Measurements from ENCODE around the gene FNBP1L.

FNBP1L gene

GRCh38 chr1:93447481-93448291, at the start of gene FNBP1L:
Gene FNBP1L, plus strand, starts transcription at chr1:93448118. Its CDS starts 164 bp downstream, at chr1:93448282.
- FAIRE-seq (no peak), DNase-seq (ENCODE audit: extremely low spot score, insufficient read length, low read depth) (no peak)

- FAIRE-seq (no peak), DNase-seq (ENCODE audit: extremely low spot score, insufficient read length, low read depth) (no peak)
These were observed 48.1 kb upstream of the FNBP1L start for GRCh38 chr1:93399781-93400180.

- no peak for FAIRE-seq
These were observed 39.7 kb upstream of the FNBP1L start for GRCh38 chr1:93408203-93408602.

GRCh38 chr1:93411000-93411399, 36.9 kb upstream of the FNBP1L start:
- DNase-seq (ENCODE audit: extremely low spot score, insufficient read length, low read depth) = no peak
- no peak for FAIRE-seq

More at GRCh38 chr1:93408203-93408602, 39.7 kb upstream of the FNBP1L start:
- no peak for DNase-seq (ENCODE audit: extremely low spot score, insufficient read length, low read depth)

GRCh38 chr1:93414749-93415148, 33.2 kb upstream of the FNBP1L start:
- DNase-seq (ENCODE audit: extremely low spot score, insufficient read length, low read depth) (no peak), FAIRE-seq (peak; percentile 46)

- no peak for DNase-seq (ENCODE audit: extremely low spot score, insufficient read length, low read depth)
- FAIRE-seq = no peak
These were observed 32.6 kb upstream of the FNBP1L start for GRCh38 chr1:93415296-93415695.

GRCh38 chr1:93416183-93416582, 31.7 kb upstream of the FNBP1L start:
- DNase-seq (ENCODE audit: extremely low spot score, insufficient read length, low read depth) = no peak
- FAIRE-seq = no peak

- FAIRE-seq (no peak), DNase-seq (ENCODE audit: extremely low spot score, insufficient read length, low read depth) (no peak)
These were observed 28.6 kb upstream of the FNBP1L start for GRCh38 chr1:93419344-93419743.

- no peak for FAIRE-seq
- no peak for DNase-seq (ENCODE audit: extremely low spot score, insufficient read length, low read depth)
These were observed 27.5 kb upstream of the FNBP1L start for GRCh38 chr1:93420400-93420799.

- DNase-seq (ENCODE audit: extremely low spot score, insufficient read length, low read depth) (no peak), FAIRE-seq (no peak)
These were observed 21.7 kb upstream of the FNBP1L start for GRCh38 chr1:93426181-93426580.

- FAIRE-seq = no peak
- DNase-seq (ENCODE audit: extremely low spot score, insufficient read length, low read depth) = no peak
These were observed 20.3 kb upstream of the FNBP1L start for GRCh38 chr1:93427656-93428055.

- DNase-seq (ENCODE audit: extremely low spot score, insufficient read length, low read depth) (no peak), FAIRE-seq (no peak)
These were observed 14.4 kb upstream of the FNBP1L start for GRCh38 chr1:93433407-93433961.

- DNase-seq (ENCODE audit: extremely low spot score, insufficient read length, low read depth) (no peak), FAIRE-seq (no peak)
These were observed 13.8 kb upstream of the FNBP1L start for GRCh38 chr1:93434088-93434487.

GRCh38 chr1:93434987-93435386, 12.9 kb upstream of the FNBP1L start:
- FAIRE-seq = no peak
- no peak for DNase-seq (ENCODE audit: extremely low spot score, insufficient read length, low read depth)

GRCh38 chr1:93435443-93435842, 12.5 kb upstream of the FNBP1L start:
- DNase-seq (ENCODE audit: extremely low spot score, insufficient read length, low read depth) (no peak), FAIRE-seq (no peak)

GRCh38 chr1:93436496-93436895, 11.4 kb upstream of the FNBP1L start:
- FAIRE-seq (no peak), DNase-seq (ENCODE audit: extremely low spot score, insufficient read length, low read depth) (no peak)

GRCh38 chr1:93437976-93438605, 9.8 kb upstream of the FNBP1L start:
- FAIRE-seq = peak; percentile 31
- DNase-seq (ENCODE audit: extremely low spot score, insufficient read length, low read depth) = no peak

GRCh38 chr1:93438716-93439115, 9.2 kb upstream of the FNBP1L start:
- no peak for DNase-seq (ENCODE audit: extremely low spot score, insufficient read length, low read depth)
- no peak for FAIRE-seq

- FAIRE-seq (no peak), DNase-seq (ENCODE audit: extremely low spot score, insufficient read length, low read depth) (no peak)
These were observed 7.6 kb upstream of the FNBP1L start for GRCh38 chr1:93440272-93440671.

GRCh38 chr1:93440706-93441105, 7.2 kb upstream of the FNBP1L start:
- DNase-seq (ENCODE audit: extremely low spot score, insufficient read length, low read depth) (no peak), FAIRE-seq (no peak)

GRCh38 chr1:93441589-93441988, 6.3 kb upstream of the FNBP1L start:
- FAIRE-seq = no peak
- DNase-seq (ENCODE audit: extremely low spot score, insufficient read length, low read depth) = no peak

All from GM18507 (cell line).